Endothelial cell of umbilical vein (primary cell): ENCODE results near the gene KCNG3. TPM values are rescaled to one million over a fixed set of nuclear protein-coding genes. Genes with fewer than 3 reads are reported as not detected.

Experiments
- BruUV-seq: library from RNA; stranded (reverse); fragments of 400-500 nt; replicated peaks from 2 replicates; lab custom pipeline; 2021; lab: Mats Ljungman, UMichigan
- CTCF ChIA-PET: fragments of 300-600, 350-600 bp; sonication (Branson Sonifier 250); formaldehyde crosslinking; loops from one replicate; lab custom pipeline; 2021; ENCODE audit warnings: antibody characterized with exemption, inconsistent platforms; lab: Charles Lee
- POLR2A ChIA-PET: fragments of 300-600, 350-600 bp; sonication (Branson Sonifier 250); formaldehyde crosslinking; loops from one replicate; lab custom pipeline; 2021; ENCODE audit warnings: antibody characterized with exemption, inconsistent platforms; lab: Charles Lee
- DNase-seq: peaks from one replicate; pipeline ENCODE4 v3.0.0-alpha.2; 2011; ENCODE audit warnings: low read depth, low spot score
- FAIRE-seq: peaks from 2 replicates; lab custom pipeline; 2011; peaks lifted over from hg19 to GRCh38; lab: Jason Lieb, UNC
- H2AFZ ChIP-seq: 2 replicates; pipeline ENCODE4 v1.6.0; 2012; ENCODE audit warnings: low read depth, low read length, control low read depth, inconsistent platforms
- H3K27ac ChIP-seq: 2 replicates; pipeline ENCODE4 v1.5.1; 2011; ENCODE audit warnings: low read depth, mild to moderate bottlenecking, control low read depth, low read length, moderate library complexity; ENCODE audit not compliant: insufficient read depth
- H3K27me3 ChIP-seq, 2 experiments: 2 replicates each; pipeline versions ENCODE4 v1.6.0 to v1.6.1; 2011; ENCODE audit warnings: low read length in 2 of 2, mixed read lengths in 1 of 2; ENCODE audit not compliant: control insufficient read depth in 2 of 2, insufficient read depth in 2 of 2
- H3K36me3 ChIP-seq, 2 experiments: 2 replicates in 1 of 2; 3 replicates in 1 of 2; pipeline ENCODE4 v1.5.1; 2011; ENCODE audit warnings: low read length in 2 of 2, mild to moderate bottlenecking in 1 of 2, moderate library complexity in 1 of 2; ENCODE audit not compliant: control insufficient read depth in 2 of 2, insufficient read depth in 2 of 2; ENCODE audit errors: extremely low read depth in 1 of 2
- H3K4me1 ChIP-seq: 3 replicates; pipeline ENCODE4 v1.5.1; 2011; ENCODE audit warnings: mild to moderate bottlenecking, low read length; ENCODE audit not compliant: control insufficient read depth, insufficient read depth; ENCODE audit errors: extremely low read depth
- H3K4me2 ChIP-seq: 2 replicates; pipeline ENCODE4 v1.6.1; 2011; ENCODE audit warnings: low read length, control low read depth, mixed read lengths; ENCODE audit not compliant: insufficient read depth
- H3K4me3 ChIP-seq, 3 experiments: fragments of 200-600 bp in 1 of 3; sonication (generic), shearing (Covaris generic) in 1 of 3; replicated peaks in 1 of 3; 2 replicates each; pipeline ENCODE4 v1.5.1; 2011 to 2016; ENCODE audit warnings: control low read depth in 3 of 3, low read length in 3 of 3, mild to moderate bottlenecking in 2 of 3, inconsistent platforms in 1 of 3, low read depth in 1 of 3, moderate library complexity in 1 of 3; ENCODE audit not compliant: insufficient read depth in 1 of 3
- H3K79me2 ChIP-seq: 2 replicates; pipeline ENCODE4 v1.6.0; 2012; ENCODE audit warnings: low read length, inconsistent platforms; ENCODE audit not compliant: control insufficient read depth, insufficient read depth
- H3K9ac ChIP-seq: replicated peaks from 2 replicates; pipeline ENCODE3; 2011; ENCODE audit warnings: low read length, control low read depth; ENCODE audit not compliant: insufficient read depth; ENCODE audit errors: extremely low read depth
- H3K9me1 ChIP-seq: replicated peaks from 3 replicates; pipeline ENCODE4 v1.6.0; 2011; ENCODE audit warnings: mild to moderate bottlenecking, low read length; ENCODE audit not compliant: control insufficient read depth, insufficient read depth; ENCODE audit errors: extremely low read depth
- H3K9me3 ChIP-seq: replicated peaks from 2 replicates; pipeline ENCODE4 v1.5.1; 2012; ENCODE audit warnings: low read length, inconsistent platforms; ENCODE audit not compliant: control insufficient read depth, insufficient read depth
- H4K20me1 ChIP-seq: replicated peaks from 2 replicates; pipeline ENCODE3; 2011; ENCODE audit warnings: mild to moderate bottlenecking, low read length; ENCODE audit not compliant: control insufficient read depth, insufficient read depth; ENCODE audit errors: extremely low read depth
- CTCF ChIP-seq, 2 donors: IDR thresholded peaks; 1 replicate in 1 of 2; 2 replicates in 1 of 2; pipeline ENCODE4 v1.5.1; 2011; ENCODE audit warnings: low read length in 2 of 2, mild to moderate bottlenecking in 2 of 2, moderate library complexity in 2 of 2, control low read depth in 1 of 2, inconsistent platforms in 1 of 2, low read depth in 1 of 2; ENCODE audit not compliant: insufficient read depth in 1 of 2; ENCODE audit errors: extremely low read depth in 1 of 2
- EZH2 ChIP-seq: IDR thresholded peaks from 2 replicates; pipeline ENCODE4 v1.6.1; 2012; ENCODE audit warnings: borderline replicate concordance, low read depth, mild to moderate bottlenecking, moderate library complexity, low read length, inconsistent platforms; ENCODE audit not compliant: severe bottlenecking
- FOS ChIP-seq: IDR thresholded peaks from 2 replicates; pipeline ENCODE4 v1.6.1; 2011; ENCODE audit warnings: mild to moderate bottlenecking, low read length, moderate library complexity, borderline replicate concordance; ENCODE audit not compliant: insufficient read depth
- GATA2 ChIP-seq: IDR thresholded peaks from 2 replicates; pipeline ENCODE4 v1.7.0; 2011; ENCODE audit warnings: low read depth, mild to moderate bottlenecking, moderate library complexity, mixed read lengths, low read length; ENCODE audit not compliant: insufficient read length, insufficient read depth
- JUN ChIP-seq: IDR thresholded peaks from 2 replicates; pipeline ENCODE4 v1.6.1; 2011; ENCODE audit warnings: borderline replicate concordance, low read depth; ENCODE audit not compliant: insufficient read length, insufficient read depth
- MAX ChIP-seq: IDR thresholded peaks from 2 replicates; pipeline ENCODE4 v1.6.1; 2011; ENCODE audit not compliant: insufficient read depth, insufficient read length
- MYC ChIP-seq: IDR thresholded peaks from one replicate; pipeline ENCODE4 v1.6.1; 2011; ENCODE audit warnings: mild to moderate bottlenecking, low read depth, low read length
- POLR2A ChIP-seq: IDR thresholded peaks from 2 replicates; pipeline ENCODE4 v1.6.1; 2012; ENCODE audit warnings: low read depth, mild to moderate bottlenecking, control low read depth, low read length
- POLR2AphosphoS5 ChIP-seq: IDR thresholded peaks from 2 replicates; pipeline ENCODE4 v1.6.1; 2012; ENCODE audit warnings: low read depth, mild to moderate bottlenecking, control low read depth, low read length, moderate library complexity; ENCODE audit not compliant: insufficient read depth
- dilution Hi-C: fragments of 300-500 bp; cut with MboI; formaldehyde crosslinking; loops from one replicate; pipeline ENCODE4 v1.15.0; 2019; ENCODE audit warnings: low sequenced_read_pairs; ENCODE audit not compliant: extremely low pct_ligation_motif_present
- intact Hi-C: fragments of 100-400 bp; cut with micrococcal nuclease; formaldehyde crosslinking; loops from one replicate; pipeline ENCODE4 v1.10.0; 2022
- polyA plus RNA-seq, 4 experiments: library from polyadenylated mRNA; depleted of rRNA in 3 of 4; stranded (reverse) in 3 of 4; unstranded in 1 of 4; fragments of >200 nt; gene quantifications; 2 replicates each; pipeline versions ENCODE4 v1.2.1 to v1.2.3, GENCODE V29; 2011 to 2012; ENCODE audit warnings: missing spikeins in 1 of 4
- total RNA-seq: library from RNA; stranded (reverse); gene quantifications from 2 replicates; pipeline ENCODE4 v1.2.3, GENCODE V29; 2021

The KCNG3 gene
- total and polyA plus RNA-seq, 2 donors (not counting 3 experiments of a cell fraction or from before 2014, with no cell fraction given), result 0.15 TPM; not detected in 1

GRCh38 chr2:42464631-42465030 is 29.2 kb downstream of the KCNG3 start:
- ChIA-PET POLR2A (no interaction called here), CTCF (no interaction called here)
- H3K9ac ChIP-seq, result no peak overlapping the region
- H3K36me3 ChIP-seq, result no peaks in the 10 kb centered on the region
- H3K79me2 ChIP-seq, result no peaks in the 10 kb centered on the region
- FAIRE-seq, result no peak
- H3K4me3 ChIP-seq, result no peak overlapping the region
- dilution Hi-C loops (no loop called here), intact Hi-C loops (no loop called here)
- no TSS peak for BruUV-seq
- H3K27ac ChIP-seq, result no peak overlapping the region
- TF ChIP-seq MYC, result no peak
- no peak for TF ChIP-seq FOS
- no peak for TF ChIP-seq JUN
- no peak for TF ChIP-seq MAX
- no peaks in the 10 kb centered on the region for H4K20me1 ChIP-seq
- DNase-seq, result no peak
- H2AFZ ChIP-seq, result no peak overlapping the region
- H3K9me1 ChIP-seq, result no peaks in the 10 kb centered on the region
- no peaks in the 10 kb centered on the region for H3K27me3 ChIP-seq
- no peak overlapping the region for H3K4me2 ChIP-seq
- H3K9me3 ChIP-seq, result no peaks in the 10 kb centered on the region
- H3K4me1 ChIP-seq, result no peaks in the 10 kb centered on the region

GRCh38 chr2:42463570-42463969 is 30.2 kb downstream of the KCNG3 start:
- no peaks in the 10 kb centered on the region for H3K27me3 ChIP-seq
- H3K79me2 ChIP-seq, result no peaks in the 10 kb centered on the region
- dilution Hi-C loops, result no loop called here
- H3K36me3 ChIP-seq, result no peaks in the 10 kb centered on the region
- ChIA-PET POLR2A (no interaction called here), CTCF (no interaction called here)
- no peak overlapping the region for H3K27ac ChIP-seq
- FAIRE-seq (no peak), DNase-seq (no peak)
- H3K4me1 ChIP-seq, result no peaks in the 10 kb centered on the region
- H3K9me1 ChIP-seq, result no peaks in the 10 kb centered on the region
- no peak overlapping the region for H3K9ac ChIP-seq
- BruUV-seq, result no TSS peak
- H3K4me2 ChIP-seq, result no peak overlapping the region
- H4K20me1 ChIP-seq, result no peaks in the 10 kb centered on the region
- TF ChIP-seq MYC, result no peak
- TF ChIP-seq GATA2, result no peak
- TF ChIP-seq EZH2, result no peak
- no peak for TF ChIP-seq JUN
- no peak for TF ChIP-seq MAX
- no peak for TF ChIP-seq CTCF (IDR thresholded peaks at IDR 0.05; ENCODE audit: extremely low read depth in 1 of 2, insufficient read depth in 1 of 2, low read depth in 1 of 2, low read length in 2 of 2)
- TF ChIP-seq POLR2A, result no peak
- TF ChIP-seq FOS, result no peak
- no peak for TF ChIP-seq POLR2AphosphoS5
- no peak overlapping the region for H2AFZ ChIP-seq
- H3K4me3 ChIP-seq, result no peak overlapping the region
- H3K9me3 ChIP-seq, result no peaks in the 10 kb centered on the region
- intact Hi-C loops, result no loop called here
